Measurements from ENCODE around the gene NNT. TPM values are rescaled to one million over a fixed set of nuclear protein-coding genes. Genes with fewer than 3 reads are reported as not detected.

The NNT gene
- total RNA-seq, 1 experiment from 2014 or later, result 71.6 TPM

GRCh38 chr5:43608406-43608805 is 5.4 kb downstream of the NNT start:
- H3K27ac ChIP-seq (ENCODE audit: low read depth, low read length, poor library complexity, severe bottlenecking), result no peak overlapping the region
- ChIA-PET POLR2A (ENCODE audit: low non-redundant PET) (no interaction called here), CTCF (no interaction called here)
- no peaks in the 10 kb centered on the region for H3K27me3 ChIP-seq (replicated peaks; ENCODE audit: insufficient read depth, low read depth, low read length, poor library complexity)
- no peaks in the 10 kb centered on the region for H3K9me3 ChIP-seq (ENCODE audit: low read depth, low read length, poor library complexity, severe bottlenecking)
- no peaks in the 10 kb centered on the region for H3K4me1 ChIP-seq (ENCODE audit: insufficient read depth, low read length, poor library complexity, severe bottlenecking)
- H3K4me3 ChIP-seq (ENCODE audit: low read depth, low read length, poor library complexity, severe bottlenecking), result no peak overlapping the region
- intact Hi-C loops (cut with micrococcal nuclease; ENCODE audit: unreplicated experiment), result no loop called here
- BruUV-seq (replicated peaks), result no TSS peak
- TF ChIP-seq, protein P1, sequence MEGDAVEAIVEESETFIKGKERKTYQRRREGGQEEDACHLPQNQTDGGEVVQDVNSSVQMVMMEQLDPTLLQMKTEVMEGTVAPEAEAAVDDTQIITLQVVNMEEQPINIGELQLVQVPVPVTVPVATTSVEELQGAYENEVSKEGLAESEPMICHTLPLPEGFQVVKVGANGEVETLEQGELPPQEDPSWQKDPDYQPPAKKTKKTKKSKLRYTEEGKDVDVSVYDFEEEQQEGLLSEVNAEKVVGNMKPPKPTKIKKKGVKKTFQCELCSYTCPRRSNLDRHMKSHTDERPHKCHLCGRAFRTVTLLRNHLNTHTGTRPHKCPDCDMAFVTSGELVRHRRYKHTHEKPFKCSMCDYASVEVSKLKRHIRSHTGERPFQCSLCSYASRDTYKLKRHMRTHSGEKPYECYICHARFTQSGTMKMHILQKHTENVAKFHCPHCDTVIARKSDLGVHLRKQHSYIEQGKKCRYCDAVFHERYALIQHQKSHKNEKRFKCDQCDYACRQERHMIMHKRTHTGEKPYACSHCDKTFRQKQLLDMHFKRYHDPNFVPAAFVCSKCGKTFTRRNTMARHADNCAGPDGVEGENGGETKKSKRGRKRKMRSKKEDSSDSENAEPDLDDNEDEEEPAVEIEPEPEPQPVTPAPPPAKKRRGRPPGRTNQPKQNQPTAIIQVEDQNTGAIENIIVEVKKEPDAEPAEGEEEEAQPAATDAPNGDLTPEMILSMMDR (conservative IDR thresholded peaks at IDR 0.05; ENCODE audit: low read depth, low read length), result no peak
- TF ChIP-seq EZH2 (IDR thresholded peaks at IDR 0.05; ENCODE audit: borderline replicate concordance, low read depth, low read length, poor library complexity, severe bottlenecking), result no peak
- DNase-seq (ENCODE audit: low spot score), result no peak
- peaks cover 13% of the 10 kb centered on the region for H3K36me3 ChIP-seq (ENCODE audit: insufficient read depth, low read length, poor library complexity, severe bottlenecking)

GRCh38 chr5:43609752-43610151 is 6.8 kb downstream of the NNT start:
- no peaks in the 10 kb centered on the region for H3K4me1 ChIP-seq (ENCODE audit: insufficient read depth, low read length, poor library complexity, severe bottlenecking)
- no peaks in the 10 kb centered on the region for H3K9me3 ChIP-seq (ENCODE audit: low read depth, low read length, poor library complexity, severe bottlenecking)
- no peak overlapping the region for H3K4me3 ChIP-seq (ENCODE audit: low read depth, low read length, poor library complexity, severe bottlenecking)
- intact Hi-C loops (cut with micrococcal nuclease; ENCODE audit: unreplicated experiment), result no loop called here
- BruUV-seq (replicated peaks), result no TSS peak
- peaks cover 13% of the 10 kb centered on the region for H3K36me3 ChIP-seq (ENCODE audit: insufficient read depth, low read length, poor library complexity, severe bottlenecking)
- no peak overlapping the region for H3K27ac ChIP-seq (ENCODE audit: low read depth, low read length, poor library complexity, severe bottlenecking)
- CTCF ChIA-PET, result no interaction called here
- DNase-seq (ENCODE audit: low spot score), result no peak
- TF ChIP-seq, protein P1 (conservative IDR thresholded peaks at IDR 0.05; ENCODE audit: low read depth, low read length), result peak; percentile 39; the same call in 1 of the 2 replicates
- TF ChIP-seq EZH2 (IDR thresholded peaks at IDR 0.05; ENCODE audit: borderline replicate concordance, low read depth, low read length, poor library complexity, severe bottlenecking), result no peak
- POLR2A ChIA-PET (ENCODE audit: low non-redundant PET), result no interaction called here
- no peaks in the 10 kb centered on the region for H3K27me3 ChIP-seq (replicated peaks; ENCODE audit: insufficient read depth, low read depth, low read length, poor library complexity)

GRCh38 chr5:43613370-43613769 is 10.4 kb downstream of the NNT start:
- H3K4me1 ChIP-seq (ENCODE audit: insufficient read depth, low read length, poor library complexity, severe bottlenecking), result no peaks in the 10 kb centered on the region
- H3K27me3 ChIP-seq (replicated peaks; ENCODE audit: insufficient read depth, low read depth, low read length, poor library complexity), result no peaks in the 10 kb centered on the region
- no peak overlapping the region for H3K4me3 ChIP-seq (ENCODE audit: low read depth, low read length, poor library complexity, severe bottlenecking)
- no TSS peak for BruUV-seq (replicated peaks)
- ChIA-PET CTCF (no interaction called here), POLR2A (ENCODE audit: low non-redundant PET) (no interaction called here)
- no peak overlapping the region for H3K27ac ChIP-seq (ENCODE audit: low read depth, low read length, poor library complexity, severe bottlenecking)
- TF ChIP-seq, protein P1 (conservative IDR thresholded peaks at IDR 0.05; ENCODE audit: low read depth, low read length), result no peak
- TF ChIP-seq EZH2 (IDR thresholded peaks at IDR 0.05; ENCODE audit: borderline replicate concordance, low read depth, low read length, poor library complexity, severe bottlenecking), result no peak
- intact Hi-C loops (cut with micrococcal nuclease; ENCODE audit: unreplicated experiment), result no loop called here
- no peak for DNase-seq (ENCODE audit: low spot score)
- H3K9me3 ChIP-seq (ENCODE audit: low read depth, low read length, poor library complexity, severe bottlenecking), result no peaks in the 10 kb centered on the region
- peaks cover 30% of the 10 kb centered on the region for H3K36me3 ChIP-seq (ENCODE audit: insufficient read depth, low read length, poor library complexity, severe bottlenecking)

Measured in A673 (cell line).